PC-3 (cell line): Measurements from ENCODE around the gene PAK4.

Experiments
- CTCF ChIP-seq: fragments of 300-600 bp; sonication (generic); conservative IDR thresholded peaks from 2 replicates; pipeline ENCODE4 v1.5.1; 2017; ENCODE audit warnings: antibody characterized with exemption, low read depth, mild to moderate bottlenecking, low read length
- EZH2 ChIP-seq: fragments of 300-600 bp; sonication (generic); IDR thresholded peaks from one replicate; pipeline ENCODE4 v1.6.1; 2017; ENCODE audit warnings: antibody characterized with exemption, mild to moderate bottlenecking, low read length; ENCODE audit not compliant: unreplicated experiment

DNA sequence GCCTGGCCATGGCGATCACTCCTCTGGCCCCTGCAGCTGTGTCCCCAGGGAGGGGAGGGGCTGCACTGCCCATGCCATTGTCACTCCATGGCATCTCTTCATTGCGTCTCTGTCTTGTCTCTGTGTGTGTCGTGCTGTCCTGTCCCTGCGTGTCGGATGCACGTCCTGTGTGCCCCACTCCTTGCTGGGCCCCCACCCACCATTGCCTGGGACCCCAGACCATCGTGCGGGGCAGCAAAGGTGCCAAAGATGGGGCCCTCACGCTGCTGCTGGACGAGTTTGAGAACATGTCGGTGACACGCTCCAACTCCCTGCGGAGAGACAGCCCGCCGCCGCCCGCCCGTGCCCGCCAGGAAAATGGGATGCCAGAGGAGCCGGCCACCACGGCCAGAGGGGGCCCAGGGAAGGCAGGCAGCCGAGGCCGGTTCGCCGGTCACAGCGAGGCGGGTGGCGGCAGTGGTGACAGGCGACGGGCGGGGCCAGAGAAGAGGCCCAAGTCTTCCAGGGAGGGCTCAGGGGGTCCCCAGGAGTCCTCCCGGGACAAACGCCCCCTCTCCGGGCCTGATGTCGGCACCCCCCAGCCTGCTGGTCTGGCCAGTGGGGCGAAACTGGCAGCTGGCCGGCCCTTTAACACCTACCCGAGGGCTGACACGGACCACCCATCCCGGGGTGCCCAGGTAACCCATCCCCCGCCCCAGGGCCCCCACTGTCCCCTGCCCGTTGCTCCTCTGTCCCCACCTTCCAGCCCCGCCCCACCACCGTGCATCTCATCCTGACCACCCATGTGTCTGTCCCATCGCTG lies 47.3 kb downstream of the PAK4 start:
- TF ChIP-seq CTCF = no peak
- TF ChIP-seq EZH2 = no peak
